Naive B cell (primary cell): Measurements from ENCODE around the gene SEC62. TPM values are rescaled to one million over a fixed set of nuclear protein-coding genes. Genes with fewer than 3 reads are reported as not detected.

ENCODE experiments used
- ATAC-seq, 2 donors: fragments of 150-1000 bp; cut with Tn5 transposase; 2 replicates each; pipeline ENCODE4 v1.10.0; 2021; ENCODE audit warnings: low read depth in 2 of 2, mild to moderate bottlenecking in 2 of 2, moderate library complexity in 2 of 2
- DNase-seq: peaks from one replicate; pipeline ENCODE4 v3.0.0; 2022
- H3K27ac Mint-ChIP-seq, 6 donors: one replicate each; pipeline ENCODE4 v1.8.0; 2020 to 2022; ENCODE audit warnings: mild to moderate bottlenecking in 6 of 6, mixed read lengths in 6 of 6, moderate library complexity in 5 of 6, inconsistent platforms in 2 of 6
- H3K27me3 Mint-ChIP-seq, 3 donors: one replicate each; pipeline ENCODE4 v1.8.0; 2021 to 2022; ENCODE audit warnings: mixed read lengths in 3 of 3, mild to moderate bottlenecking in 1 of 3
- H3K36me3 Mint-ChIP-seq, 2 donors: one replicate each; pipeline ENCODE4 v1.8.0; 2020 to 2022; ENCODE audit warnings: mixed read lengths in 2 of 2, inconsistent platforms in 1 of 2, mild to moderate bottlenecking in 1 of 2
- H3K4me1 Mint-ChIP-seq, 3 donors: one replicate each; pipeline ENCODE4 v1.8.0; 2020 to 2022; ENCODE audit warnings: mixed read lengths in 3 of 3, inconsistent platforms in 1 of 3, mild to moderate bottlenecking in 1 of 3, moderate library complexity in 1 of 3
- H3K4me3 Mint-ChIP-seq, 8 donors: one replicate each; pipeline ENCODE4 v1.8.0; 2020 to 2022; ENCODE audit warnings: mild to moderate bottlenecking in 8 of 8, mixed read lengths in 8 of 8, moderate library complexity in 8 of 8, inconsistent platforms in 2 of 8
- H3K9me3 Mint-ChIP-seq, 7 donors: one replicate each; pipeline ENCODE4 v1.8.0; 2020 to 2022; ENCODE audit warnings: mixed read lengths in 7 of 7, mild to moderate bottlenecking in 5 of 7, inconsistent platforms in 2 of 7, moderate library complexity in 1 of 7
- polyA plus RNA-seq, 6 donors: library from polyadenylated mRNA; unstranded; fragments of 300-500 nt; fragmentation: Illumina TruSeq; gene quantifications; one replicate each; pipeline ENCODE4 v1.2.3, GENCODE V29; 2021; ENCODE audit warnings: low read depth in 6 of 6

Gene SEC62, protein sequence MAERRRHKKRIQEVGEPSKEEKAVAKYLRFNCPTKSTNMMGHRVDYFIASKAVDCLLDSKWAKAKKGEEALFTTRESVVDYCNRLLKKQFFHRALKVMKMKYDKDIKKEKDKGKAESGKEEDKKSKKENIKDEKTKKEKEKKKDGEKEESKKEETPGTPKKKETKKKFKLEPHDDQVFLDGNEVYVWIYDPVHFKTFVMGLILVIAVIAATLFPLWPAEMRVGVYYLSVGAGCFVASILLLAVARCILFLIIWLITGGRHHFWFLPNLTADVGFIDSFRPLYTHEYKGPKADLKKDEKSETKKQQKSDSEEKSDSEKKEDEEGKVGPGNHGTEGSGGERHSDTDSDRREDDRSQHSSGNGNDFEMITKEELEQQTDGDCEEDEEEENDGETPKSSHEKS
- 100 to 1,000 TPM; 290 to 440 (median 404) TPM for polyA plus RNA-seq

GRCh38 chr3:169966428-169966950, at the start of gene SEC62:
Gene SEC62 (plus strand): TSS chr3:169966807. CDS start chr3:169966823, 16 bp downstream.
- peak; percentile 90 to 91 for ATAC-seq

GRCh38 chr3:169923189-169923588, 43.4 kb upstream of the SEC62 start:
- ATAC-seq (no peak), DNase-seq (no peak)
- Mint-ChIP-seq H3K9me3 (no peaks in the 10 kb centered on the region), H3K4me3 (no peak overlapping the region), H3K27ac (peak overlapping the region in 1 of 6 donors; percentile 39), H3K36me3 (no peaks in the 10 kb centered on the region), H3K4me1 (no peaks in the 10 kb centered on the region), H3K27me3 (no peaks in the 10 kb centered on the region)

More at GRCh38 chr3:169966428-169966950, at the start of gene SEC62:
- H3K27ac Mint-ChIP-seq: peak within 1 kb of the TSS; percentile 99 to 100 (median 100)
- H3K27me3 Mint-ChIP-seq: no peaks in the 10 kb centered on the region
- peaks cover 60 to 91% (median 81%) of the 10 kb centered on the region in 3 donors for H3K4me1 Mint-ChIP-seq
- peak; percentile 95 for DNase-seq
- H3K9me3 Mint-ChIP-seq: peaks cover 0 to 11% (median 1%) of the 10 kb centered on the region in 7 donors
- H3K4me3 Mint-ChIP-seq: peak within 1 kb of the TSS; percentile 93 to 99 (median 98)
- peaks cover 5 to 17% of the 10 kb centered on the region in 2 donors for H3K36me3 Mint-ChIP-seq

DNA sequence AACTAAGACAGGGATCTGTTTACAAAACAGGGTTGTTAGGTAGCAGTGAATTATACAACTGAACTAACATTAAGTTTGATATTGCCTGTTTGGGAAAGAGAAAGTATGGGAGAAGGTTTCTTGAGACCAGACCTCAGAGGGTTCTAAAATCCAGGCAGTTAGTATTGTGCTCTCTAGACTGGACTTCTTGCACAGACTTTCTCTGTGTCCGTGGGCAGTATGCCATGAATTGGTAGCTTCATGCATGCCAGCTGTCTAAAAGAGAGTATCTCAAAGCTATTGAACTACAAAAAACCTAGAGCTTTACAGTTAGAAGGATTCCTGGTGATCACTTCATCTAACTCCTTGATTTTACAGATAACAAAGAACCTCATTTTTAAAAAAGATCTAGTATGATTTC, 42.8 kb upstream of the SEC62 start:
- no peaks in the 10 kb centered on the region for H3K36me3 Mint-ChIP-seq
- H3K27ac Mint-ChIP-seq: peak overlapping the region in 2 of 6 donors; percentile 22 to 27
- ATAC-seq: no peak
- H3K27me3 Mint-ChIP-seq: no peaks in the 10 kb centered on the region
- DNase-seq: no peak
- no peaks in the 10 kb centered on the region for H3K9me3 Mint-ChIP-seq
- no peak overlapping the region for H3K4me3 Mint-ChIP-seq
- no peaks in the 10 kb centered on the region for H3K4me1 Mint-ChIP-seq

DNA sequence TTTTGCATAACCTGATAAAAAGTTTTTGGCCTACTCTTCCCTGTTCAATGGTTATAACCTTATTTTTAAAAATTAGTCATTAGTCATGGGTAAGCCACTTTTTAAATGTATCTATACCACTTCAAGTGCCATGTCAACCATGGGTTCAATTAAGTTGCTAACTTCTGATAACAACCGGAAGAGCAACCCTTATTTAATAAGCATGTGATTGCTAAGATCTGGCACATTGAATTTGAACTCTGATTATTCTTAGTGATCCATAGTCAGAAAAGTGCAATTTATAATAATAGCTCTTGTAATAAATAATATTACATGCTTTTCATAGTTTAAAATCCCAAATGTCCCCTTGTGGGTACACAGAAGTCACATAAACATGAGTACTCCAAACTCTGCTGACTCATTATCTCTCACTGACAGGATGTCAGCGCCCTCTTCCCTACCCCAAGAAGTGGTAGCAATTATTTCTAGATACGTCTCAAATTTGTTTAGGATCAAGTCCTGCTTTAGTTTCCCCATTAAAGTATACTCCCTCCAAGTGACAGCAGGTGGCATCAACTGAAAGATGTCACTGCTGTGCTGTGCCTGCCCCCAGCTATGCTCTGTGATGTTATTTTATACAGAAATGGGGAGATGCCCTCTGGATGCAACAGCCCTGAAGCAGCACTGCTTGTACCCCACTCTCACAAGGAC, 36.6 kb upstream of the SEC62 start:
- H3K27me3 Mint-ChIP-seq: no peaks in the 10 kb centered on the region
- peaks cover 42 to 52% (median 50%) of the 10 kb centered on the region in 3 donors for H3K4me1 Mint-ChIP-seq
- ATAC-seq (peak; percentile 29 to 49), DNase-seq (peak; percentile 54)
- H3K36me3 Mint-ChIP-seq: peaks cover 0 to 6% of the 10 kb centered on the region in 2 donors
- H3K9me3 Mint-ChIP-seq: peaks cover 0 to 6% (median 2%) of the 10 kb centered on the region in 7 donors
- H3K4me3 Mint-ChIP-seq: peak overlapping the region in 5 of 8 donors; percentile 9 to 82 (median 67)
- H3K27ac Mint-ChIP-seq: peak overlapping the region; percentile 36 to 97 (median 92)

- no peak for ATAC-seq
Measured at GRCh38 chr3:169930843-169931242, 35.8 kb upstream of the SEC62 start.

DNA sequence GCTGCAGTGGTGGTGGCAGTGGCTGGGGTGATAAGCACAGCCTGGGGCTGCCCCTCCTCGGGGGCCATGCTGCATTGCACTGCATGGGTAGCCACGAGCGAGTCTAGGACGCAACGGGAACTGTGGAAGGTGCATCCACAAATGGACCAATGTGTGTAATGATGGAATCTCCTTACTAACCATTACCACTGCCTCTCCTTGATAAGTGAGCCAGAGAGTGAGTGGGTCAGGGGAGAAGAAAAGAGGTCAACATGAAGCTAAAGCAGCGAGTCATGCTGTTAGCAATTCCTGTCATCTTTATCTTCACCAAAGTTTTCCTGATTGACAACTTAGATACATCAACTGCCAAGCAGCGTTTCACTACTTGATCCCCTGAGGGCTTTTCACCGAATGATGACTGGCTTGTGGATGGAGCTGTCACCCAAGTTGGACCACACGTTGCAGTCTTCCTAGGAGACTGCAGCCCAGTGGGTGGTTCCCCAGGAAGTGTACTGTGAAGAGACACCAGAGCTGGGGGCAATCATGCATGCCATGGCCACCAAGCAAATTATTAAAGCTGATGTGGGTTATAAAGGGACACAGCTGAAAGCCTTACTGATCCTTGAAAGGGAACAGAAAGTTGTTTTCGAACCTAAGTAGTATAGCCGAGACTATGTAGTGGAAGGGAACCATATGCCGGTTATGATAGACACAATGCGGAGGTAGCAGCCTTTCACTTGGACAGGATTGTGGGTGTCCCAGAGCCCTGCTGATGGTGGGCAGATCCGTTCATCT, 34.7 kb upstream of the SEC62 start:
- Mint-ChIP-seq H3K4me3 (peak overlapping the region; percentile 51 to 88 (median 87)), H3K36me3 (peaks cover 0 to 6% of the 10 kb centered on the region in 2 donors), H3K9me3 (peaks cover 0 to 7% (median 2%) of the 10 kb centered on the region in 7 donors), H3K4me1 (peaks cover 53 to 64% (median 64%) of the 10 kb centered on the region in 3 donors), H3K27me3 (no peaks in the 10 kb centered on the region), H3K27ac (peak overlapping the region; percentile 83 to 99 (median 96))
- DNase-seq: peak; percentile 85
- peak; percentile 89 to 93 for ATAC-seq

More at GRCh38 chr3:169930843-169931242, 35.8 kb upstream of the SEC62 start:
- Mint-ChIP-seq H3K9me3 (peaks cover 0 to 7% (median 2%) of the 10 kb centered on the region in 7 donors), H3K4me3 (peak overlapping the region in 6 of 8 donors; percentile 51 to 88 (median 64)), H3K36me3 (peaks cover 0 to 6% of the 10 kb centered on the region in 2 donors), H3K27me3 (no peaks in the 10 kb centered on the region), H3K4me1 (peaks cover 51 to 61% (median 59%) of the 10 kb centered on the region in 3 donors), H3K27ac (peak overlapping the region; percentile 16 to 99 (median 96))
- no peak for DNase-seq

- Mint-ChIP-seq H3K36me3 (peaks cover 0 to 13% of the 10 kb centered on the region in 2 donors), H3K4me3 (peak overlapping the region; percentile 6 to 89 (median 56)), H3K27me3 (no peaks in the 10 kb centered on the region), H3K4me1 (peaks cover 65 to 84% (median 66%) of the 10 kb centered on the region in 3 donors), H3K27ac (peak overlapping the region in 5 of 6 donors; percentile 80 to 96 (median 91)), H3K9me3 (peaks cover 0 to 5% (median 2%) of the 10 kb centered on the region in 7 donors)
- no peak for DNase-seq
- ATAC-seq: no peak
Measured at GRCh38 chr3:169939320-169939719, 27.3 kb upstream of the SEC62 start.

- Mint-ChIP-seq H3K9me3 (peaks cover 0 to 4% (median 2%) of the 10 kb centered on the region in 7 donors), H3K4me3 (peak overlapping the region; percentile 44 to 89 (median 70)), H3K36me3 (peaks cover 0 to 13% of the 10 kb centered on the region in 2 donors), H3K4me1 (peaks cover 65 to 84% (median 66%) of the 10 kb centered on the region in 3 donors), H3K27me3 (no peaks in the 10 kb centered on the region), H3K27ac (peak overlapping the region; percentile 80 to 96 (median 92))
- DNase-seq (no peak), ATAC-seq (no peak)
Measured at GRCh38 chr3:169939751-169940150, 26.9 kb upstream of the SEC62 start.

- H3K27ac Mint-ChIP-seq: peak overlapping the region; percentile 80 to 96 (median 92)
- H3K9me3 Mint-ChIP-seq: peaks cover 0 to 4% (median 0%) of the 10 kb centered on the region in 7 donors
- H3K36me3 Mint-ChIP-seq: peaks cover 0 to 13% of the 10 kb centered on the region in 2 donors
- peak overlapping the region; percentile 44 to 89 (median 82) for H3K4me3 Mint-ChIP-seq
- peak; percentile 87 for DNase-seq
- peaks cover 64 to 82% (median 66%) of the 10 kb centered on the region in 3 donors for H3K4me1 Mint-ChIP-seq
- H3K27me3 Mint-ChIP-seq: no peaks in the 10 kb centered on the region
- peak; percentile 72 to 73 for ATAC-seq
Measured at GRCh38 chr3:169940470-169941181, 26.0 kb upstream of the SEC62 start.

GRCh38 chr3:169945313-169945712, 21.3 kb upstream of the SEC62 start:
- peak overlapping the region; percentile 93 to 100 (median 98) for H3K27ac Mint-ChIP-seq
- H3K4me1 Mint-ChIP-seq: peaks cover 66 to 89% (median 67%) of the 10 kb centered on the region in 3 donors
- H3K27me3 Mint-ChIP-seq: no peaks in the 10 kb centered on the region

GRCh38 chr3:169946336-169946735, 20.3 kb upstream of the SEC62 start:
- H3K4me1 Mint-ChIP-seq: peaks cover 56 to 87% (median 60%) of the 10 kb centered on the region in 3 donors
- peak overlapping the region in 4 of 8 donors; percentile 27 to 79 (median 57) for H3K4me3 Mint-ChIP-seq
- DNase-seq: no peak
- H3K9me3 Mint-ChIP-seq: peaks cover 0 to 2% (median 0%) of the 10 kb centered on the region in 7 donors
- peak overlapping the region; percentile 93 to 100 (median 98) for H3K27ac Mint-ChIP-seq
- no peak for ATAC-seq
- no peaks in the 10 kb centered on the region for H3K36me3 Mint-ChIP-seq
- no peaks in the 10 kb centered on the region for H3K27me3 Mint-ChIP-seq

More at GRCh38 chr3:169945313-169945712, 21.3 kb upstream of the SEC62 start:
- no peaks in the 10 kb centered on the region for H3K36me3 Mint-ChIP-seq
- H3K4me3 Mint-ChIP-seq: peak overlapping the region; percentile 67 to 89 (median 82)
- ATAC-seq (peak; percentile 92 to 95), DNase-seq (peak; percentile 89)
- H3K9me3 Mint-ChIP-seq: no peaks in the 10 kb centered on the region
